ENCODE measurements around the gene SEMA3G.

Gene SEMA3G

GRCh38 chr3:52438579-52439425 is 6.1 kb downstream of the SEMA3G start:
- DNase-seq: no peak

GRCh38 chr3:52438104-52438376 is 6.9 kb downstream of the SEMA3G start:
- no peak for DNase-seq

GRCh38 chr3:52437326-52438103 is 7.4 kb downstream of the SEMA3G start:
- DNase-seq: no peak

- DNase-seq: no peak
These were observed 8.3 kb downstream of the SEMA3G start for GRCh38 chr3:52436500-52437149.

- no peak for DNase-seq
These were observed 9.4 kb downstream of the SEMA3G start for GRCh38 chr3:52435246-52436101.

GRCh38 chr3:52434491-52435115 is 10.3 kb downstream of the SEMA3G start:
- DNase-seq: no peak

GRCh38 chr3:52433996-52434479 is 10.9 kb downstream of the SEMA3G start:
- no peak for DNase-seq

GRCh38 chr3:52433328-52433995 is 11.4 kb downstream of the SEMA3G start:
- no peak for DNase-seq

- no peak for DNase-seq
These were observed 12.2 kb downstream of the SEMA3G start for GRCh38 chr3:52432691-52433141.

GRCh38 chr3:52432225-52432624 is 12.7 kb downstream of the SEMA3G start:
- DNase-seq: no peak

GRCh38 chr3:52431459-52432223 is 13.3 kb downstream of the SEMA3G start:
- no peak for DNase-seq

- no peak for DNase-seq
These were observed 14.5 kb downstream of the SEMA3G start for GRCh38 chr3:52430416-52430810.

- no peak for DNase-seq
These were observed 15.0 kb downstream of the SEMA3G start for GRCh38 chr3:52429779-52430415.

GRCh38 chr3:52429031-52429430 is 15.9 kb downstream of the SEMA3G start:
- no peak for DNase-seq

- DNase-seq: peak; percentile 85
These were observed 16.5 kb downstream of the SEMA3G start for GRCh38 chr3:52428151-52429005.

GRCh38 chr3:52423173-52423572 is 21.7 kb downstream of the SEMA3G start:
- no peak for DNase-seq

GRCh38 chr3:52422669-52423068 is 22.2 kb downstream of the SEMA3G start:
- no peak for DNase-seq

- no peak for DNase-seq
These were observed 24.5 kb downstream of the SEMA3G start for GRCh38 chr3:52420388-52420787.

- no peak for DNase-seq
These were observed 29.1 kb downstream of the SEMA3G start for GRCh38 chr3:52415800-52416199.
